HG02943 (cell line): Measurements from ENCODE around the gene BICD2.

Experiments
- ATAC-seq: cut with Tn5 transposase; IDR thresholded peaks from one replicate; pipeline ENCODE4 v1.9.1; 2021; ENCODE audit warnings: mild to moderate bottlenecking, low read depth, moderate library complexity; ENCODE audit not compliant: unreplicated experiment

BICD2 gene

DNA sequence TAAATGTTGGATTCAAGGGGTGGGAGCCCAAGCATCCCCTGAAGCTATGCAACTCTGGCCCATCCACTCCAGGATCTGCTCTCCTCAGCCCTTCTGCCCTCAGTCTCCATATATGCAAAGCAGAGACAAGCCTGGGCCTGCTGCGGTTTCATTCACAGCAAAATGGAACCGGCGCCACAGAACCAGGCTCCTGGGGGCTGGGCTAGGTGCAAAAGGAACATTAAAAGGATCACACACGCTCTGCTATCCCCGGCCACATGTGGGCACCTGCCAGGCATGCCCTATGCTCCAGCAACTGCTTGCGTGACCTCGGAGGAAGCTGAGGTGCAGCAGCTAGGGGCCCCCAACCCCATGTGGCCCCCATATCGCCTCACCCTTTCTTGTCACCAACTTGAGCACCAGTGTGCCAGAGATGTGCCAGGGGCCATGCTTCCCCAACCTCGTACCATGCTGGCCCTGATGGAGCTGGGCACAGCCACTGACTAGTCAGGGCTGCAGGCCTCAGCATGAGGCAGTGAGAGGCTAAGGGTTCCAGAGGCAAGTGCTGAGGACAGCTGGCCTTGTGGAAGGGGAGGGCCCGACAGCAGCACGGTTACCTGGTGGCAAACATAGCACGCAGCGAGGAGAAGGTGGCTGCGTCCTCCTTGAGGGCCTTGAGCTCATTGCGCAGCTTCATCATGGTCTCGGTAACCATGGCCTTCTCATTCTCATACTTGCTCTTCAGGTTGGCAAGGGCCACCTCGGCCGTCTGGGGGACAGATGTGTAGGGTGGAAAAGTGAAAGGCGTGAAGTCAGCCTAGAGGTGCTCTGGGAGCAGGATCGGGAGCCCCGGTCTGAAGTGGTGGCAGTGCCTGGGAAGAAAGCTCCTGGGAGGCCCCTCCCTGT lies 47.2 kb downstream of the BICD2 start:
- ATAC-seq, result no peak

DNA sequence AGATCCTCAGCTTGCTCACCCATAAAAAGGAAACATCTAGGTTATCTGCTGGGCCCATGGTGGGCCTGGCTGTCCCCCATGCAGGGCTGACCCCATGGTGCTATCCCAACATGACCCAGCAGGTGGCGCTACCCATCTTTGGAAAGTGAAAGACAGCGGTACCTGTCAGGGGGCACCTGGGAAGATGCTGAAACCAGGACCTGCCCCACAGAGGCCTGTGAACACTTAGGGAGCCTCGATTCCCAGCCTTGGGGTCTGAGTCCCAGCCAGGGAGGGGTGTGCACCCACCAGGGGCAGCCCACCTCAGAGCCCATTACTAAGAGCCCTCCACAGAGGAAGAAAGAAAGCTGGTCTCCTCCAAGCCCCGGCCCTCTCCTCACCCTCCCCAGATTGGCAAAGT lies 48.1 kb downstream of the BICD2 start:
- ATAC-seq, result no peak

GRCh38 chr9:92715488-92716231 lies 49.0 kb downstream of the BICD2 start:
- no peak for ATAC-seq

GRCh38 chr9:92714787-92715487 lies 49.7 kb downstream of the BICD2 start:
- ATAC-seq, result no peak

DNA sequence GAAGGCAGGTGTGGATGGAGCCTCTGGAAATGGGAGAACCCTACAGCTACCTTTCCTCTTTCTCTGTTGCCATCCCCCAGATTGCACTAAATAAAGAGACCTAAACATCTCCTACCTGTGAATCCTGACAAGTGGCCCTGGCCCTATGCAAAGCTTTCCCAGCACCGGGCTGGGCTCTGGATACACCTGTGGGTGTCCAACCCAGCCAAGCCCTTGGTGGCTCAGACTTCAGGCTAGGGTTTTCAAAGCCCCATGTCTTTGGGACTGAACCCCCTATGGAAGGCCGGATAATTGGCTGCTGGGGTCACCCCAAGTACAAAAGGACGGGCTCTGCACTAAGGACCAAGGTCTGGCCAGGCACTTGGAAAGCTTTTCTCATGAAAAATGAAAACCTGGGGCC lies 50.6 kb downstream of the BICD2 start:
- ATAC-seq, result no peak

GRCh38 chr9:92713528-92713927 lies 51.1 kb downstream of the BICD2 start:
- no peak for ATAC-seq

GRCh38 chr9:92712767-92713166 lies 51.9 kb downstream of the BICD2 start:
- ATAC-seq, result no peak

DNA sequence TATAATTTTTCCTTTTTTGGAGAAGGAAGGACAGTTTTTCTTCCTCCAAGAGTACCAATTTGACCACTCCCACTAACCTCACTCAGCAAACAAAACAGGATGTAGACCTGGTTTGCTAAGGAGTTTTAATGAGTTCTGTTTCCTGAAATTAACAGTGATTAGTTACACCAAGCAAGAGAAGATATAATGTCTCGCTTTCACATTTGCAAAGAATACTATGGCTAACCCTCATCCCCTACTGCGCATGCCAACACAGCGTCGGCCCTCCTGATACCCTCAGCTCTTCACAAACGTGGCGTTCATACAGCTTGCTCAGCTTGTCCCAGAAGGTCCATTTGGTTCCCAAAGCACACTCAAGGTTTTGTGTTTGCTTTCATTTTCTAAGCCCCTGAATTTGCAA lies 52.8 kb downstream of the BICD2 start:
- no peak for ATAC-seq

DNA sequence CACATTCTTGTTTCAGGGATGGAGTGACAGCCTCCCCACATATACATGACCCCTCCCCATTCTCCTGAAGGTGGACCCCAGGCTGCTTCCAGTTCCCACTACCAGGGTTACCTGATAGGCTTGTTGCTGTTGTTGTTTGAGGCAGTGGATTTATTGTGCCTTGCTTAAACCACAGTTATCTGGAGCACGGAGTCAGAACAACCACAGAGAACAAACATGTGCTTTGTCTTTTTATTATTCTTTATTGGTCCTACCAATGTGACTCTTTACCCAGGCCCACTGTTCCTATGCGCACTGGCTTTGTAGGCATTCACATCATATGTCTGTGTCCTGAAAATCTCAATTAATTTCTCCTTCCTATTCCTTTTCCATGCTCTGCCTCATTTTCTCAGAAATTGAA lies 53.5 kb downstream of the BICD2 start:
- ATAC-seq, result no peak

- no peak for ATAC-seq
Observed at GRCh38 chr9:92710368-92710767, 54.3 kb downstream of the BICD2 start.

DNA sequence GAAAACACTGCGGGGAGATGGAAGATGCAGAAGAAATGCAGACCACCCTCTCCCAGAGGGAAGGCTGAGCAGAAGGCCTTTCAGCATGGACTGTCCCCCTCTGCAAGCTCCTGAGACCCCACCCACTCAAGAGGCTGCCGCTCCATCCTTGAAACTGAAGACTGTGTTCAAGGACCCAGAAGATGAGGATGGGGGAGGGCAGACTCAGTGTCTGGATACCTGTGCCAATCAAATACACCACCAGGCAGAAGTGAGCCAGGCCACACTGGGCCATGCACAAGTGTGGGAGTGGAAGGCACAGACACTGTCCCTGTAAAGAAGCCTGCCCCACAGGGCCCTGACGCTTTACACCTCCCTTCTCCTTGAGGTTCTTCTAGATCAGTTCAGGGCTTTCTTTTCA lies 54.7 kb downstream of the BICD2 start:
- ATAC-seq, result no peak

GRCh38 chr9:92709240-92709639 lies 55.4 kb downstream of the BICD2 start:
- no peak for ATAC-seq

DNA sequence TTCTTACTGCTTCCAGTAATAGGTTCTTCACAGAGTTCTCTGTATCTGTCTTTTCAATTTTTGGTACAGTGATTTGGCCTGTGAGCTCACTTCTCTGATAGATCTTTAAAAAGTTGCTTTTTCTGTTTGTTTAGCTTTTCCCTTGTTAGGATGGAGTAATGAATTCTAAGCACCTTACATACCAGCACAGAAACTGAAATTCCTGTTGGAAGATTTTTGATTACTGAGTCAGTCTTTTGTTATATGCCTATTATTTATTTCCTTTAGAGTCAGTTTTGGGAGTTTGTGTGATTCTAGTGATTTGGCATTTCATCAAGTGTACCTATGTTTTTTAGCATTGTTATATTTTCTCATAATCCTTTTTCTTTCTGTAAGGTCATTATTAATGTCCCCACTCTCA lies 57.1 kb downstream of the BICD2 start:
- ATAC-seq, result no peak

DNA sequence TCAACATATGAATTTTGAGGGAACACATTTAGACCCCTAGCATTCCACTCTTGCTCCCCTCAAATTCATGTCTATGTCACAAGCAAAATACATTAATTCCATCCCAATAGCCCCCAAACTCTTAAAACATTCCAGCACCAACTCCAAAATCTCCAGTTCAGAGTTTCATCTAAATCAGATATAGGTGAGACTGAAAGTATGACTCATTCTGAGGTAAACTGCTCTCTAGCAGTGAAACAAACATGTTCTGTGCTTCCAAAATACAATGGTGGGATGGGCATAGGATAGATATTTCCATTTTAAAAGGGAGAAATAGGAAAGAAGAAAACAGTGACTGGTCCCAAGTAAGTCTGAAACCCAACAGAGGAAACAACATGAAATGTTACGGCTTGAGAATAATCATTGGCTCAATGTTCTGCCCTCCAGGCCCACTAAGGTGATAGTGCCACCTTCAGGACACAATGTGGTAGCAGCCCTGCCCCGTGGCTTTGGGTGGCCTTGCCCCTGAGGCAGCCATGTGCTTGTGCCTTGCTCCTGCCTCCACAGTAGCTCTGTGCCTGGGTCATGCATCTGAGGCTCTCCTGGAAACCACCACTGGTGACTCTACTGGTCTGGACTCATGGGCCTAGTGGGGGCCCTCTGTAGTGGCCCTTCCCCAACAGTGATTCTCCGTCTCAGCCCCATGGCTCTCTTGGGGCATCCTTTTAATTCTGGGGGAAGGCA lies 58.3 kb downstream of the BICD2 start:
- ATAC-seq, result no peak

GRCh38 chr9:92704528-92704927 lies 60.1 kb downstream of the BICD2 start:
- no peak for ATAC-seq

DNA sequence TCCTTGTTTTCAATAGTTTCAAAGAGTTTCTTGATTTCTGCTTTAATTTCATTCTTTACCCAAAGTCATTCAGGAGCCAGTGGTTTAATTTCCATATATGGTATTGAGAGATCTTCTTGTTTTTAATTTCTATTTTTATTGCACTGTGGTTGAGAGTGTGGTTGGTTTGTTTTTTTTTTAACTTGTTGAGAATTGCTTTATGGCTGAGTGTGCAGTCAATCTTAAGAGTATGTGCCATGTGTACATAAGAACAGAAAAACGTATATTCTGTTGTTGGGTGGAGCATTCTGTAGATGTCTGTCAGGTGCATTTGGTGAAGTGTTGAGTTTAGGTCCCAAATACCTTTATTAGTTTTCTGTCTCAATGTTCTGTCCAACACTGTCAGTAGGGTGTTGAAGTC lies 68.0 kb downstream of the BICD2 start:
- no peak for ATAC-seq

DNA sequence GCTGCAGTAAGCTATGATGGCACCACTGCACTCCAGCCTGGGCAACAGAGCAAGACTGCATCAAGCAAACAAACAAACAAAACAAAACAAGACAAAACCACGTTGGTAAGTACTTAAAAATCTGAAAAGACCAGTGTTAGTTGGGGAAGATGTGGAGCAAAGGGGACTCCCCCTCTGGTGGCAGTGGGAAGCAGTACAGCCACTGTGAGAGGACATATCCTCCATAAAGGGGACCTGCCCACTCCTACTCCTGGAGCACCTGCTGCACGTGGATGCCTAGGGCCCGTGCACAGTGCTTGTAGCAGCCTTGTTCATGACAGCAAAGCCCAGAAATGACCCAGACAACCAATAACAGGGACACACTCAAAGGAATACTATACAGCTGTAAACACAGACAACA lies 77.7 kb downstream of the BICD2 start:
- ATAC-seq, result no peak

- no peak for ATAC-seq
Observed at GRCh38 chr9:92685022-92685421, 79.6 kb downstream of the BICD2 start.

- no peak for ATAC-seq
Observed at GRCh38 chr9:92682269-92682668, 82.4 kb downstream of the BICD2 start.
